Measurements from ENCODE around the gene STARD8.
"Not testable (repeated sequence)": the region's sequence is repeated elsewhere in the genome, so short reads cannot be mapped to it uniquely, and the experiment has no call there.

STARD8 gene

DNA sequence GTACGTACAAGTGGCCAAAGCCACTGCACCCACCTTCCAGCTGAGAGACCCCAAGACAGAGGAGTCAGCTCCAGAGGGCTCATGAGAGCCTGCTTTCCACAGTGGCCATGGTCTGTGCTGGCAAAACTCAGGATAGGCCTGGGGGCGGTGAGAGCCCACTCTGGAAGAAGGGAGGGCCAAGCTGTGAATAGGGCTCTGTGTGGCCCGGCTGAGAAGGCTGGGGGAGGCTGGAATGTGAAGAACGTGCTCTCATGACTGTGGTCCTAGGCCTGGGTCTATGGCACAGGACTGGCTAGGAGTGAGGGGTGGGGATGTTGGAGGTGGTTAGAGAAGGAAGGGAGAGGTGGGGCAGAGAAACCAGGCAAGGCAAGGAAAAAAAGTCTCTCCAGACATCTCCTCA, 13.3 kb downstream of the STARD8 start:
- DNase-seq = no peak

DNA sequence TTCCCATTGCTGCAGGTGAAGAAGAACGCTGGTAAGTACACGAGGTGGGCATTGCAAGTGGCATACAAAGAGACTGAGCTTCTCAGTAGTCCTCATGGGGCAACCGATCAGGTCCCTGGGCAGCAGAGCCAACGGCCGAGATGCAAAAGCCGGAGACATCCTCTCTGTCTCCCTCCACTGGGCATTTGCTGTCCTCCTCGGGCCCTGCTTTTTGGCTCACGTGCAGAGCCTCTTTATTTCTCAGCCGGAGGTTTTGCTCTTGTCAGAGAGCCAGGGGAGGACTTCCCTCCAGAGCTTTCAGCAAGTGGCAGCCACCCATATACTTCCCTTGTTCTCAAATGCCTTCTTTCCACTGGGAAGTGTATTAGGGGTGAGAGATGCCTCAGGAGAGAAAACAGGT, 18.0 kb downstream of the STARD8 start:
- no peak for DNase-seq

DNA sequence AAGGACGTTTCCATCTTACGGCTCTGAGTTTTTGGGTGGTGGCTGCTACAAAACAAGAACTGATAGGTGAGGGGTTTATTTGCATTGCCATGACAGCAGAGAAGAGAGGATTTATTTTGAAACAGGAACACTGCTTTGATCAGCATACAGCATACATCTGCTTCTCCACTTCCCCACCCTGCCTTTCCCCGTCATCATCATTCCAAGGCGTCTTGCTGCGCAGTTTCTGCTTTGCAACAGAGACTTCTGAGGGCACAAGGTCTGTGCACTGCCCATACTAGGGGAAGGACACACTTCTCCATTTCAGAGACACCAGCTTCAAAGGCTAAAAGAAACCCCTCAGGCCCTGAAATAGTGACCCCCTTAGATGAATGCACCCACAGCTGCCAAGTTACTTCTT, 19.1 kb downstream of the STARD8 start:
- no peak for DNase-seq

DNA sequence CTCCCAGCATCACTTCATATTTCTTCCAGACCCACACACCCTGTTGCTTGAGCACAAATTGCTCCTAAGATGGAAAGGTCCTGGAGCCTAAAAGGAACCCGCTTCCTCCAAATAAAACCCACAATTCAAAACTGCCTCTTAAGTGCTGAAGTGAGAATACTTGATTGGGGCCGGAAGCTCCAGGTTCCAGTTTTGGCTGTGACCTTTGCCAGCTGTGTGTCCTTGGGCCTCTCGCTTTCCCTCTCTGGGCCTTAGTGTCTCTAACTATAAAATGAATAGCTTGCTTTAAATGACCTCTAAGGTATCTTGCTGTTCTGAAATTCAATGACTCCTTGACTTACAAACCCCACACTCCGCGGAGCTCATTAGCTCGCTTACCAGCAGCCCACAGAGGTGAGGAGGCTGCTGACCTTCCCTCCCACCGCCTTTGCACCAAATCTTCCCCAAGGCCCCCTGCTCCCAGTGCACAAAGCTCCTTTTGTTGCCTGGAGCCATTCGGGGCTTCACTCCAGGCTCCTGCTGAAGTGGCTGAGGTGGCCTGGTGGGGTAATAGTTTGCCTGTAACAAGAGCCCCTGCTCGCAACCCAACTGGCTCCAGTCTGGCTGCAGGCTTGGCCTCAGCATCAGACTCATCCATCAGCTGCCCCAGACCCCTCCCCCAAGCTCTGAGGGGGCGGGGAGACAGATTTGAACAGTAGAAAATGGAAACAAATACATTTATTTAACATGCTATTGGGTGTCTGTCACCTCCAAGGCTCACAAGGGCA, 21.8 kb downstream of the STARD8 start:
- no peak for DNase-seq

DNA sequence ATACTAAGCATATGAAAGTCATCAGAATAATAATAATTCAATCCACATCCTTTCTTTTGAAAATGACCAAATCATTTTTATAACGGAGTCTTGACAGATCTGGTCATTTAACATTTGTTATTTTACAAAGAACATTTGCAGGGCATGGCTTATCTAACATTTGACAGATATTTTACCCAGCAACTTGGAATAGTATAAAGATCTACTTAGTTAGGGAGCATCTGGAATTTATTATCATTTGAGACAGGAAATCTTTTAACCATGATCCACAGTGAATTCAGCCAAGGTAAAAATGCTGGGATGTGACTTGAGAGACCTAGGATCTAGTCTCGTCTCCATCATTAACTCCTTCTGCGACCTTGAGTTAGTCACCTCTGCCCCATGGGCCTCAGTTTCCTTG, 22.4 kb downstream of the STARD8 start:
- no peak for DNase-seq

DNA sequence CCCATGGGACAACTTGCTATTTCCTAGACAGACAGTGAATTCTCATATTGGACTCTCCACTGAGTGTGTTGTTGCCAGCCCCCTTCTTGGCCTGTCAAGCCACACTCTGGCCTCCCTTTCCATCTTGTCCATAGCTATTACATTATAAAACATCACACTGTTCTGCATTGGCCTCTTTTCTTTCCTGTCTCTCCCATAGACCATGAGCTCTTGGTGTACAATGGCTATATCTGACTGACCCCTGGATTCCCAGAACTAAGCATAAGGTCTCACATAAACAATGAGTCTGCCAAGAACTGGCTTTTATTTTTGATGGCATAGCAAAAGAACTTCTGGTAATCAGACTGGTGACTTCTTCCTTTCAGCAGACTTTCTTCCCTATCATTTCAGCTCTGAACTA, 23.8 kb downstream of the STARD8 start:
- no peak for DNase-seq

DNA sequence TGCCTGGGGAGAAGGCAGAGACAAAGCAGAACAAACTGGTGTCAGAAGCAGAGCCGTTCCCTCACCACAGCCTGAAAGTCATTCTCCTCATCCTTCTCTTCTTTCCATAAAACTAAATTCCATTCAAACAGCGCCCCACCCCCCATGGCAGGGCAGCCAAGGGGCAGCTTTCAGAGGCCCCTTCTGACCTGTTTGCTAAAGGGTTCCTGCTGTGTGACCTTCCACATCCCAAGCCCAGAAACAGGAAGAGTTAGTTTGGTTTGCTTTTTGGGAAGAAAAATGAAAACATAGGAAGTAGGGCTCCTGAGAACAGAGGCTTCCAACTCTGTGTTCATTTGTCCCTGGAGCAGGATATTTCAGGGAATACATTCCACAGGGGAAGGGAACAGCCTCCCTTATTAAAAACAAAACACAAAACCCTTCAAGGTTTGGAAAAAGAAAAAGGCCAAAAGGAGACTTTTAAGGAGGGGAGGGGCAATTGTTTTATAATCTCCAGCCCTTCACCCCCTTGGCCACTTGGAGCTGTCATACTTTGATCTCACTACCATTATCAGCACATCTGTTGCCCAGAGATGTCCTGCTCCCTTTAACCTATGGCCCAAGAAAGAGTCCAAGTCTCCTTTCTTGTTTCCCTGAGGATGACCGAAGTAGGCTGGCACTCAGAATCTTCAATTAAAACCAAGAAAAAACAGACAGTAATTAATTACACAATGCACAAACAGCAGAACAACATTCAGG, 25.3 kb downstream of the STARD8 start:
- DNase-seq = no peak

DNA sequence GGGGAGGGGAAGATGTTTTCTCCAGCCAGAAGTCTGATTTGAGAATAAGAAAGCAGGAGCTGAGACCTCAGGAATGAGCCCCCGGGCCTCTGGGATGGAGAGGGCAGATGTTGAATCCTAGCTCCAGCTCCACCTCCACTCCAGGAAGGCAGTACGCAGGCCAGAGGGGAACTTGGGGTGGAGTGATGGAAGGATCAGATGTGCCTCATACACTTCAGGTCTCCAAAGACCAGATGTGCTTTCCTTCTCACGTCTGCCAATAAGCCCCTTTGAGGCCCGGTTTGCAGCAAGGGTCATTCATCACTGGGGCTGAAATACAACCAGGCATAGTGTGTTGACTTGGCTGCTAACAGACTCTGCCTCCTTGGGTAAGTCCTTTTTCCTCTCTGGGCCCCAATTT, 28.1 kb downstream of the STARD8 start:
- no peak for DNase-seq

DNA sequence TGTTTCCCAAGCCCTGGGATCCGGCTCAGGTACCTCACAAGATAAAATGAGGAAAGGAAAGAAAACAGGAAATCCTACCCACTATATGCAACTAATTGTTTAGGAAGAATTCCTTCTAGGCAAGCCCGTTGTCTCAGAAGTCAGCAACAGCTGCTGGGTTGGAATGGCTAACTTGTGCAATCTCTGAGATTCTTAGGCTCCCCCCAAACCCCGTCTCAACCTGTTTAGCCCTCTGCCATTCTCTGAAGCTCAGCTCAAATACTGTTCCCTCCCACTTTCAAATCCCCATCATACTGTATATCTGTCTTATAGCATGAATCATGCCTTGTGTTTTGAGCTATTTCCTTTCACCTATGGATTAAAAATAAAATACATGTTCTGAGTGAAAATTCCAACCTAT, 28.9 kb downstream of the STARD8 start:
- DNase-seq = no peak

DNA sequence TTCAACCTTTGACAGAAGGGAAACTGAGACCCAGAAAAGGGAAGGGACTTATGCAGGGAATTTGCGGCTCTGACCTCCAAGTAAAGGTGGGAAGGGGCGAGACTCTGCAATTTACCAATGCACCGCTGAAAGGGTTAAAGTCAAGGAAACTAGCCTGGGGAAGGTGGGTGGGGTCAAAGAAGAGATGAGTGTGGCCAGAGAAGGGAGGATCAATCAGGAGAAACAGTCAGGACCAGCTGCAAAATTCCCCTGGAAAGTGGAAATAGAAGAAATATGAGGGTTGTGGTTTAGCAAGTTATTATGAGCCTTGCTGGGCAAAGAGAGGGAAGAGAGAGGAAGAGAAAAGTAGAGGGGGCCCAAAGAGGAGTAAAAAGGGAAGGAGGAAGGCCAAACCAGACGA, 30.5 kb downstream of the STARD8 start:
- DNase-seq = no peak

DNA sequence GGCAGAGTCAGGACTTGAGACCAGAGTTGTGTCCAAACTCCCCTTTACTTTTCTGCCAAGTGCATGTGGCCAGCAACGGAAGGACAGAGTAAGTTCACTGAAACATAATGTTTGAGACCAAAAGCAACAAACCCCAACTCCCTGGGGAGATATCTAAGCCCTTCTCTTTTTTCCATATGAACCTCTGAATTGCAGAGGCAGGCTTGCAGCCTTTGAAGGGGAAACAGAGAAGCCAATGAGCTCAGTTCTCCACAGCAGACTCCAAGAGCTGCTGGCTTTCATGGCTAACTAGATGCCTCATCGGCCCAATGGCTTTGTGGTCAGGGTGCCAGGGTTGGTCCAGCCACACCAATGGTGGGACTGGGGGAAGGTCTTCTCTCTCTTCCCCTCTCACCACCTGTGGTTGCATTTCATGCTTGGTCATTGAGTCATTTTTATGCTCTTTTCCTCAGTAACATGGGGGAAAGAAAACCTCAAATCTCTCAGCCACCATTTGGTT, 34.0 kb downstream of the STARD8 start:
- no peak for DNase-seq

DNA sequence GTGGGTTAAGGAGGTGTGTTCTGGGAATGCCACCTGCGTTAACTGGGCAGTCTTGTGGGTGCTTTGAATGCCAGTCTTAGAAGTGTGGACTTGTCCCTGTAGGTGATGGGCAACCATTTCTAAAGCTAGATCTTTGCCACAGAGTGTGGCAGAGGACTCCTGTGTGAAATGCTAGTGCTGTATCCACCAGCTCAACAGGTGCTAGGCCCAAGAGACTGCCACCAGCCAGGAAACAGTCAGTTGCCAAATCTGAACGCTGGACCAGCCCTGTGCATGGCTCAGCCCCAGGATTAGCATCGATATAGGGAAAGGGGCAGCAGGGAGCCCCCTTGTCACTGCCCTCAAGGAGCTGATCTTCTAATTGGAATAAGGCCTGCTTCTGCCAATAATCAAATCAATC, 35.3 kb downstream of the STARD8 start:
- DNase-seq = no peak

DNA sequence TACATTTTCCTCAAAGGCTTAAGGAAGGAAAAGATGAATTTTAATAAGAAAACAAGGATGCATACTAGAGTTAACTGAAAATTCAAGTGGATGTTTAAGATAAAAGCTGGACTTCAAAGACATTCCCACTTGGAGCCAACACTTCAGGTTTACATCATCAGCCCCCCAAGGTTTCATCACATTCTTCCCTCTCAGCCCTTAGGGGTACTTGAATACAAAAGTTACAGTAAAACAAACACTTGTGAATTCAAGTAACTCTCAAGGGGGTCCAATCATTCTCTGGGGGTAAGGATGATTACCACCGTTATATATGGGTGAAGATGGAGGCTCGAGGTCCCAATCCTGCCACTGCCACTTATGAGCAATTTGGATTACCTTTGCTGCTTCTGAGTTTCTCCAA, 36.1 kb downstream of the STARD8 start:
- DNase-seq = no peak

DNA sequence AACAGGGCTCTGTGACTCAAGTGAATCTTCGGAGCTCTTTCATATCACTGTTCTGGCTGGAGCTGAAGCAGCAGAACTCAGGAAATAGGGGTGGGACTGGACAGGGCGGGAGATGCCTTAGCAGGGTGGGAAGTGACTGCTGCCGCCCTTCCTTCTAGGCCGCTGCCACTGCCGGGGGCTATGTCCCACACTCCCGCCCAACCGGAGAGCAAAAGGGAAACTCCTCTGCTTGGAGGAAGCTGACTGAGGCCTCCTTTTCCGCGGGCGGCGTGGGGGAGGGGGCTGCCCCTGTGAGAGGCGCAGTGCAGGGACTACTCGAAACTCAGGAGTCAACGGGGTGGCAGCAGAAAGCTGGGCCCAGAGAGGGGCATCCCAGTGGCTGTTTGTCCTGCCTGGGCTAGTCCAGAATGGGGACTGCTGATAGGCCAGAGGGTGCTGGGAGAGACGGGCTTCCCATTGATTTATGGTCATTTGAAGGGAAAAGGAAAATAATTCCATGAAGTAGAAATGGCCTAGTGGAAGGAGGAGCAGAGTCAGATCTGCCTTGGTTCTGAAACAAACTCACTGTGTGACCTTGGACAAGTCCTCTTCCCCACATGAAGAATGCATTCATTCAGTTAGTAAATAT, 36.9 kb downstream of the STARD8 start:
- no peak for DNase-seq

DNA sequence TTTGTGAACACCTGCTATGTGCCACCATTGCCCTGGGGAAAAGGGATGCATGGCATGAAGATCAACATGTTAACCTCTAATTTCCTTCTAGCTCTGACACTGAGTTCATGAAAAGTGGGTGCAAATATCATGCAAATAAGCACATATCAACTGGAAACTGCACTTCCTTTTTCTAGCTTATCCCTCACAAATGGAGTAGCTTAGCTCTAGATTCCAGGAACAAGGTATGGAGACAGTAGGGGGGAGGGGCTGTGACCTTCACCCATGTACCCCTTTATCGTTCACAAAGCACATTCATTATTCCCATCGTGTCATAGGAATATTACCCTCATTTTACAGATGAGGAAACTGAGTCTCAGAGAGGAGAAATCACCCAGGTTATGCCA, 37.4 kb downstream of the STARD8 start:
- no peak for DNase-seq

DNA sequence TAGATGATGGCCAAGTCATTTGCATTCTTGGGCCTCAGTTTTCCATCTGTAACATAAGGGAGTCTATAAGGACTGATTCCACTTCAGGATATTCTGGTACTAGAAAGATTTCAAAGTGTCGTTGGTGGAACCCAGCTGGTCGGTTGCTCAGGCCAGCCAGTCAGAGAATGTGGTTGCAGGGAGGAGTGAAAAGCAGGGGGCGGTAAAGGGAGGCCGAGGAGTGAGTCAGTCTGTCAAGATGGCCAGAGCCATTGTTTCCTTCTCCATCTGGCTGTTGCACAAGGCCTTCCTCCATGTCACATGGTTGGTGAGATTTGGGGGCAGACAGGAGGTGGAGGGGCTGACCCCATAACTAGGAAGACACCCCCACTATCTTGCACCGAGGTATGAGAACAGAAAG, 38.2 kb downstream of the STARD8 start:
- no peak for DNase-seq

DNA sequence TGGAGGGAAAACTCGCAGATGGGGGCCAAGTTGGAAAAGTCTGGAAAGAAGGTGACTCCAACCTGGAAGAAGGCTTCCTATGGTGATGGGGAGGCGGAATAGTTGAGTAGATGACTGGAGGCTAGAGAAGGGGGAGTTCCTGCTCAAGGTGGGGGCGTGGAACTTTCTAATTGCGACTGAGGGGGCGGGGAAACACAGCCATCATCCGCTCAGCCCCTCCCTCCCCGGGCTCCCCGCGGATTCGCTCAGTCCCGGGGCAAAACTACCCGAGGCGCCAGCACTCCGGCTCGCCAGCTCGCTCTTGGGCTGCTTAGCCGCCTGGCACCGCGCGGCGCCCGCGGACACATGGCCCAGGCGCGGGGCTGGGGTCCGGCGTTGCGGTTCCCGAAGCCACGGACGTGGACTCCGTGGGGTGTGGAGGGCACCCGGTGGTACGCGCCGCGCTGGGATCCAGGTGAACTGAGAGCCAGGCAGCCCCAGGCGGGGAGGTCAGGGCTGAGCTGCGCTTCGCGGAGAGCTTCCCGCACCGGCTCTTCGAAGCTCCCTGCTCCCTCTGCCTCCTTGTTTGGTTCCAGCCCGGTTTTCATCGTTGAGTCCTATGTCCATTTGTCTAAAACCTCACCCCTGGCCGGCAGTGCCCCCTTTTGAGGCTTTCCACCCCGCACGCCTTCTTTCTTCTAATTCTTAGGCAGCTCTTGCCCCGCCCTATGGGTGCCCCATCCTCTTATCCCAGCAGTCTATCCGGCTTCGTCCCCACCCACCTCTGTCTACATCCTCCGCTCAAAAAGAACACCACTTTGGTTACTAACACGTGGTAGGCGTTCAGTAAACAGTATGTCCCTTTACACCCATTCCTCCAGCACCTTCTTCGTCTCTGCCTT, 38.9 kb downstream of the STARD8 start:
- no peak for DNase-seq

DNA sequence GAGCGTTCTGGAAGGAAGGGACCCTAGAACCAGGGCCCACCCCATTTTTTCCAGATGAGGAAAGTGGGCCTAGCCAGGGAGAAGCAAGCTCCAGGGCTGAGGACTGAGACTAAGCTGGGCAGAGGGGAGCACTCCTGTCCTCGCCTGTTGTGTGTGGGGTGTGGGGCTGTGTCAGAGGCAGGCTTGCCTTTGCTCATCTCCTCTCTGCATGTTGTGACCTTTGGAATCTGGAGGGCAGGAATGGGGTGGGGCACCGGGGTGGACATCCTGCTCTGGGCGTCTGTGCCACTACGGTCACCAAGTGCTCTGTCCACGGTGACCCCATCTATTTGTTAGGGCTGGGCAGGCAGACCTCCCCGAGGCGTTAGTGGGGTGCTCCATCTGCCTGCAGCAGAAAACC, 41.5 kb downstream of the STARD8 start:
- not testable (repeated sequence) for DNase-seq

DNA sequence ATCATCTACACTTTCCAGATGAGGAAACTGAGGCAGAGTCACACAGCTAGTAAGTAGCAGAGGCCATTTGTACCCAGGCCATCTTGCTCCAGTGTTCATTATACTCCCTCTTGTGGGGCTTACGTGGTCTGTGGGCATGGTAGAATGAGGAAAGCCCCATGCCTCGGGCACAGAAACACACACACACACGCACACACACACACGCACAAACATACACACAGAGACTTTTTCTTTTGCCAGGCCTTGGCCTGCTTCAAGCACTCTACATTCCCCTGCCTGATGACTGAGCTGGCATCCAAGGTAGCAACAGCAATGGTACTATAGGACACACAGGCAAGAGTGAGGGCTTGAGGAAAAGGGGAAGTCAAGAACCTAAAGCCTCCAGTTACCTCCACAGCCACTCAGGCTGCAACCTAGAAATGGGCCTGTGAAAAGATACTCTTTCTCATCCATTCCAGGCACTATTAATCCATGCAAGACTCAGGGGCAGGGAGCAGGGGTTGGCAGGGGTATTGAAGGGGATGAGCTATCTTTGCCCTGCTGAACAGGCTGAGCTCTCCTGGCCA, 43.6 kb downstream of the STARD8 start:
- DNase-seq = no peak

DNA sequence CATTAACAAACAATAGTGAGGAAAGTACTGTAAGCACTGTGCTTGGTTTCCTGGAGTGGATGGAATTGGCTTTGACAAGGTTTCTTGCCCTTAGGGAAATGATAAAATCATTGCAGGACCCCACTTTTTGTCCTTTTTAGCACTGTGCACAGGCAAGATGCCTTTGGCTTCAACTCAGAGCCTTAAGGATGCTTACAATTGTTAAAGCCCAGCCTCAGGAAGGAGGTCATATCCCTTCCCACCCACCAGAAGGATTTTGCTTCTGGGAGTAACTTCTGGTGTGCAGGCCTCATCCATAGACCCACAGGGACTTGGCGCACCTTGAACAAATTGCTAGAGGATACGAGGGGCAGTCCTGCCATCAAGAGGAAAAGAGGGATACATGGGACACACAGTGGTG, 44.5 kb downstream of the STARD8 start:
- DNase-seq = no peak

DNA sequence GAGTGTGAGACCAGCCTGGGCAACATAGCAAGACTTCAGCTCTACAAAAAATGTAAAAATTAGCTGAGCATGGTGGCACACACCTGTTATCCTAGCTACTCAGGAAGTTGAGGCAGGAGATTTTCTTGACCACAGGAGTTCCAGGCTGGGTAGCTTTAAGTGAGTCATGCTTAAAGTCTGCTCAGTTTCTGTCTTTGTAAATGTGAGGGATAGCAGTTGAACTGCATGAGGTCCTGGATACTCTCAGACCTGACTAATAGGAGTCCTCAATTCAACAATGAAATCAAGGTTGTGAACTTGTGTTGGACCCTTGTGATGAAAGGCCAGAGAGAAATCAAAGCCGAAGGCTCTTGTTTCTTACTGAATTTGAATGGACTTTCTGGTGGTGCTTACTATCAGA, 45.2 kb downstream of the STARD8 start:
- DNase-seq = no peak

All from NCI-H2029 (cell line).